K562 (cell line): ENCODE measurements around the gene EDEM1. TPM values are rescaled to one million over a fixed set of nuclear protein-coding genes. Genes with fewer than 3 reads are reported as not detected.

ENCODE experiments used
- C11orf30 ChIP-seq: fragments of 450-650 bp; IDR thresholded peaks from 2 replicates; pipeline ENCODE4 v1.6.1; 2016; ENCODE audit warnings: low read depth, mild to moderate bottlenecking
- CREB1 ChIP-seq, 2 experiments: sonication (generic) in 1 of 2; formaldehyde crosslinking in 1 of 2; IDR thresholded peaks; 2 replicates each; pipeline versions ENCODE4 v1.6.1 to v1.8.0; 2012 to 2022; ENCODE audit warnings: inconsistent platforms in 1 of 2, mild to moderate bottlenecking in 1 of 2, missing genetic modification reagents in 1 of 2, moderate library complexity in 1 of 2
- CTBP1 ChIP-seq: fragments of 450-650 bp; IDR thresholded peaks from 2 replicates; pipeline ENCODE4 v1.6.1; 2016; ENCODE audit warnings: borderline replicate concordance
- MTA2 ChIP-seq: fragments of 450-650 bp; IDR thresholded peaks from 2 replicates; pipeline ENCODE4 v1.6.1; 2016; ENCODE audit warnings: low read depth
- NR3C1 ChIP-seq: sonication (generic); formaldehyde crosslinking; IDR thresholded peaks from 2 replicates; pipeline ENCODE4 v1.8.1; 2022; ENCODE audit warnings: missing genetic modification reagents
- POU5F1 ChIP-seq: fragments of 150-350 bp; IDR thresholded peaks from 2 replicates; pipeline ENCODE4 v1.6.1; 2014; ENCODE audit warnings: borderline replicate concordance, low read length, low read depth, mild to moderate bottlenecking; ENCODE audit not compliant: partially characterized antibody
- ZBTB1 ChIP-seq: sonication (generic); formaldehyde crosslinking; IDR thresholded peaks from 2 replicates; pipeline ENCODE4 v1.8.1; 2023; ENCODE audit warnings: missing genetic modification reagents, low read depth, mild to moderate bottlenecking, borderline replicate concordance
- polyA plus RNA-seq, 8 experiments: library from polyadenylated mRNA; depleted of rRNA in 4 of 8; stranded (reverse) in 5 of 8; unstranded in 3 of 8; fragments of >200 nt; fragmentation: Nextera tagmentation in 2 of 8; fragmentation: Illumina TruSeq in 1 of 8; extraction: Ambion mirVana in 2 of 8; extraction: Trizol in 1 of 8; gene quantifications; 2 replicates each; pipeline versions ENCODE4 v1.2.1 to v1.2.3, GENCODE V29; 2011 to 2014; ENCODE audit warnings: inconsistent platforms in 1 of 8, missing spikeins in 1 of 8
- total RNA-seq, 7 experiments: library from RNA; depleted of rRNA in 6 of 7; stranded (reverse); fragments of >200 nt in 6 of 7; fragmentation: Illumina TruSeq in 2 of 7; extraction: Trizol in 2 of 7; gene quantifications; 2 replicates each; pipeline versions ENCODE4 v1.2.1 to v1.2.3, GENCODE V29; 2011 to 2021; ENCODE audit warnings: low replicate concordance in 1 of 7
- TF ChIP-seq, protein P1 (sequence below): fragments of 200-600 bp; sonication (generic); IDR thresholded peaks from one replicate; pipeline ENCODE4 v1.6.1; 2012; ENCODE audit warnings: mild to moderate bottlenecking, low read depth, low read length, inconsistent platforms
- TF ChIP-seq, protein P2 (sequence below): fragments of 450-650 bp; IDR thresholded peaks from 2 replicates; pipeline ENCODE4 v1.6.1; 2016
- TF ChIP-seq, protein P3 (sequence below): fragments of 450-650 bp; formaldehyde crosslinking; IDR thresholded peaks from 2 replicates; pipeline ENCODE4 v1.4.0; 2020; ENCODE audit warnings: mild to moderate bottlenecking, moderate library complexity

The EDEM1 gene
- total and polyA plus RNA-seq, 9 of the 15 experiments (the other 6 are each of a cell fraction or from before 2014, with no cell fraction given) = 6.2 to 36.7 (median 14.3) TPM

DNA sequence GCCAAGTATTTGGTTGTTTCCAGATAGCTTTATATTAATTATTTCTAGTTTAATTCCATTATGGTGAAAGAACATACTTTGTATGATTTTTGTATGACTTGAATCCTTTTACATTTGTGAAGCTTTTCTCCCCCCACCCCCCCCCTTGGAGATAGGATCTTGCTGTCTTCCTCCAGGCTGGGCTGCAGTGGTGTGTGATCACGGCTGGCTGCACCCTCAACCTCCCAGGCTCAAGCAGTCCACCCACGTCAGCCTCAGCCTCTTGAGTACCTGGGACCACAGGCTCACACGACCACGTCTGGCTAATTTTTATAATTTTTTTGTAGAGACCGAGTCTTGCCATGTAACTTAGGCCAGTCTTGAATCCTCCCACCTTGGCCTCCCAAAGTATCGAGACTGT lies 35.9 kb upstream of the EDEM1 start (continued):
- 0 out of 2 replicates have a peak, but pooled peaks have one; percentile 7 for TF ChIP-seq CREB1 (IDR thresholded peaks at IDR 0.05)
- no peak for TF ChIP-seq CREB1 (CRISPR knock-in tag; IDR thresholded peaks at IDR 0.05)
- no peak for TF ChIP-seq CTBP1
- no peak for TF ChIP-seq C11orf30
- TF ChIP-seq, protein P1, sequence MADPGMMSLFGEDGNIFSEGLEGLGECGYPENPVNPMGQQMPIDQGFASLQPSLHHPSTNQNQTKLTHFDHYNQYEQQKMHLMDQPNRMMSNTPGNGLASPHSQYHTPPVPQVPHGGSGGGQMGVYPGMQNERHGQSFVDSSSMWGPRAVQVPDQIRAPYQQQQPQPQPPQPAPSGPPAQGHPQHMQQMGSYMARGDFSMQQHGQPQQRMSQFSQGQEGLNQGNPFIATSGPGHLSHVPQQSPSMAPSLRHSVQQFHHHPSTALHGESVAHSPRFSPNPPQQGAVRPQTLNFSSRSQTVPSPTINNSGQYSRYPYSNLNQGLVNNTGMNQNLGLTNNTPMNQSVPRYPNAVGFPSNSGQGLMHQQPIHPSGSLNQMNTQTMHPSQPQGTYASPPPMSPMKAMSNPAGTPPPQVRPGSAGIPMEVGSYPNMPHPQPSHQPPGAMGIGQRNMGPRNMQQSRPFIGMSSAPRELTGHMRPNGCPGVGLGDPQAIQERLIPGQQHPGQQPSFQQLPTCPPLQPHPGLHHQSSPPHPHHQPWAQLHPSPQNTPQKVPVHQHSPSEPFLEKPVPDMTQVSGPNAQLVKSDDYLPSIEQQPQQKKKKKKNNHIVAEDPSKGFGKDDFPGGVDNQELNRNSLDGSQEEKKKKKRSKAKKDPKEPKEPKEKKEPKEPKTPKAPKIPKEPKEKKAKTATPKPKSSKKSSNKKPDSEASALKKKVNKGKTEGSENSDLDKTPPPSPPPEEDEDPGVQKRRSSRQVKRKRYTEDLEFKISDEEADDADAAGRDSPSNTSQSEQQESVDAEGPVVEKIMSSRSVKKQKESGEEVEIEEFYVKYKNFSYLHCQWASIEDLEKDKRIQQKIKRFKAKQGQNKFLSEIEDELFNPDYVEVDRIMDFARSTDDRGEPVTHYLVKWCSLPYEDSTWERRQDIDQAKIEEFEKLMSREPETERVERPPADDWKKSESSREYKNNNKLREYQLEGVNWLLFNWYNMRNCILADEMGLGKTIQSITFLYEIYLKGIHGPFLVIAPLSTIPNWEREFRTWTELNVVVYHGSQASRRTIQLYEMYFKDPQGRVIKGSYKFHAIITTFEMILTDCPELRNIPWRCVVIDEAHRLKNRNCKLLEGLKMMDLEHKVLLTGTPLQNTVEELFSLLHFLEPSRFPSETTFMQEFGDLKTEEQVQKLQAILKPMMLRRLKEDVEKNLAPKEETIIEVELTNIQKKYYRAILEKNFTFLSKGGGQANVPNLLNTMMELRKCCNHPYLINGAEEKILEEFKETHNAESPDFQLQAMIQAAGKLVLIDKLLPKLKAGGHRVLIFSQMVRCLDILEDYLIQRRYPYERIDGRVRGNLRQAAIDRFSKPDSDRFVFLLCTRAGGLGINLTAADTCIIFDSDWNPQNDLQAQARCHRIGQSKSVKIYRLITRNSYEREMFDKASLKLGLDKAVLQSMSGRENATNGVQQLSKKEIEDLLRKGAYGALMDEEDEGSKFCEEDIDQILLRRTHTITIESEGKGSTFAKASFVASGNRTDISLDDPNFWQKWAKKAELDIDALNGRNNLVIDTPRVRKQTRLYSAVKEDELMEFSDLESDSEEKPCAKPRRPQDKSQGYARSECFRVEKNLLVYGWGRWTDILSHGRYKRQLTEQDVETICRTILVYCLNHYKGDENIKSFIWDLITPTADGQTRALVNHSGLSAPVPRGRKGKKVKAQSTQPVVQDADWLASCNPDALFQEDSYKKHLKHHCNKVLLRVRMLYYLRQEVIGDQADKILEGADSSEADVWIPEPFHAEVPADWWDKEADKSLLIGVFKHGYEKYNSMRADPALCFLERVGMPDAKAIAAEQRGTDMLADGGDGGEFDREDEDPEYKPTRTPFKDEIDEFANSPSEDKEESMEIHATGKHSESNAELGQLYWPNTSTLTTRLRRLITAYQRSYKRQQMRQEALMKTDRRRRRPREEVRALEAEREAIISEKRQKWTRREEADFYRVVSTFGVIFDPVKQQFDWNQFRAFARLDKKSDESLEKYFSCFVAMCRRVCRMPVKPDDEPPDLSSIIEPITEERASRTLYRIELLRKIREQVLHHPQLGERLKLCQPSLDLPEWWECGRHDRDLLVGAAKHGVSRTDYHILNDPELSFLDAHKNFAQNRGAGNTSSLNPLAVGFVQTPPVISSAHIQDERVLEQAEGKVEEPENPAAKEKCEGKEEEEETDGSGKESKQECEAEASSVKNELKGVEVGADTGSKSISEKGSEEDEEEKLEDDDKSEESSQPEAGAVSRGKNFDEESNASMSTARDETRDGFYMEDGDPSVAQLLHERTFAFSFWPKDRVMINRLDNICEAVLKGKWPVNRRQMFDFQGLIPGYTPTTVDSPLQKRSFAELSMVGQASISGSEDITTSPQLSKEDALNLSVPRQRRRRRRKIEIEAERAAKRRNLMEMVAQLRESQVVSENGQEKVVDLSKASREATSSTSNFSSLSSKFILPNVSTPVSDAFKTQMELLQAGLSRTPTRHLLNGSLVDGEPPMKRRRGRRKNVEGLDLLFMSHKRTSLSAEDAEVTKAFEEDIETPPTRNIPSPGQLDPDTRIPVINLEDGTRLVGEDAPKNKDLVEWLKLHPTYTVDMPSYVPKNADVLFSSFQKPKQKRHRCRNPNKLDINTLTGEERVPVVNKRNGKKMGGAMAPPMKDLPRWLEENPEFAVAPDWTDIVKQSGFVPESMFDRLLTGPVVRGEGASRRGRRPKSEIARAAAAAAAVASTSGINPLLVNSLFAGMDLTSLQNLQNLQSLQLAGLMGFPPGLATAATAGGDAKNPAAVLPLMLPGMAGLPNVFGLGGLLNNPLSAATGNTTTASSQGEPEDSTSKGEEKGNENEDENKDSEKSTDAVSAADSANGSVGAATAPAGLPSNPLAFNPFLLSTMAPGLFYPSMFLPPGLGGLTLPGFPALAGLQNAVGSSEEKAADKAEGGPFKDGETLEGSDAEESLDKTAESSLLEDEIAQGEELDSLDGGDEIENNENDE = no peak
- TF ChIP-seq NR3C1 (CRISPR knock-in tag) = no peak
- no peak for TF ChIP-seq ZBTB1 (CRISPR knock-in tag)
- TF ChIP-seq POU5F1 = no peak
- TF ChIP-seq, protein P2, sequence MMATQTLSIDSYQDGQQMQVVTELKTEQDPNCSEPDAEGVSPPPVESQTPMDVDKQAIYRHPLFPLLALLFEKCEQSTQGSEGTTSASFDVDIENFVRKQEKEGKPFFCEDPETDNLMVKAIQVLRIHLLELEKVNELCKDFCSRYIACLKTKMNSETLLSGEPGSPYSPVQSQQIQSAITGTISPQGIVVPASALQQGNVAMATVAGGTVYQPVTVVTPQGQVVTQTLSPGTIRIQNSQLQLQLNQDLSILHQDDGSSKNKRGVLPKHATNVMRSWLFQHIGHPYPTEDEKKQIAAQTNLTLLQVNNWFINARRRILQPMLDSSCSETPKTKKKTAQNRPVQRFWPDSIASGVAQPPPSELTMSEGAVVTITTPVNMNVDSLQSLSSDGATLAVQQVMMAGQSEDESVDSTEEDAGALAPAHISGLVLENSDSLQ = no peak
- TF ChIP-seq MTA2 = no peak
- TF ChIP-seq, protein P3, sequence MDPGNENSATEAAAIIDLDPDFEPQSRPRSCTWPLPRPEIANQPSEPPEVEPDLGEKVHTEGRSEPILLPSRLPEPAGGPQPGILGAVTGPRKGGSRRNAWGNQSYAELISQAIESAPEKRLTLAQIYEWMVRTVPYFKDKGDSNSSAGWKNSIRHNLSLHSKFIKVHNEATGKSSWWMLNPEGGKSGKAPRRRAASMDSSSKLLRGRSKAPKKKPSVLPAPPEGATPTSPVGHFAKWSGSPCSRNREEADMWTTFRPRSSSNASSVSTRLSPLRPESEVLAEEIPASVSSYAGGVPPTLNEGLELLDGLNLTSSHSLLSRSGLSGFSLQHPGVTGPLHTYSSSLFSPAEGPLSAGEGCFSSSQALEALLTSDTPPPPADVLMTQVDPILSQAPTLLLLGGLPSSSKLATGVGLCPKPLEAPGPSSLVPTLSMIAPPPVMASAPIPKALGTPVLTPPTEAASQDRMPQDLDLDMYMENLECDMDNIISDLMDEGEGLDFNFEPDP (CRISPR knock-in tag) = no peak
- TF ChIP-seq, all 486 proteins: peak for 12
